Neuronal stem cell (in vitro differentiated cells): Measurements from ENCODE around the gene STT3A.

ENCODE experiments used
- DNase-seq: peaks from one replicate; pipeline ENCODE4 v3.0.0-alpha.2; 2013; ENCODE audit warnings: low spot score
- H2AFZ ChIP-seq: one replicate; pipeline ENCODE4 v1.6.1; 2013; ENCODE audit warnings: mild to moderate bottlenecking, low read length, inconsistent platforms
- H2AK5ac ChIP-seq: 2 replicates; pipeline ENCODE4 v1.6.1; 2013; ENCODE audit warnings: low read depth, mild to moderate bottlenecking, inconsistent platforms, low read length, moderate library complexity, mixed read lengths
- H2BK120ac ChIP-seq: 2 replicates; pipeline ENCODE4 v1.6.1; 2013; ENCODE audit warnings: low read depth, mild to moderate bottlenecking, inconsistent platforms, low read length, moderate library complexity, mixed read lengths
- H2BK12ac ChIP-seq: one replicate; pipeline ENCODE4 v1.6.1; 2013; ENCODE audit warnings: low read length, inconsistent platforms
- H2BK15ac ChIP-seq: 2 replicates; pipeline ENCODE4 v1.6.1; 2013; ENCODE audit warnings: mild to moderate bottlenecking, low read length, inconsistent platforms, mixed read lengths
- H2BK5ac ChIP-seq: one replicate; pipeline ENCODE4 v1.6.1; 2013; ENCODE audit warnings: inconsistent platforms, mild to moderate bottlenecking, low read length, moderate library complexity
- H3K14ac ChIP-seq: one replicate; pipeline ENCODE4 v1.6.1; 2013; ENCODE audit warnings: low read length, inconsistent platforms
- H3K18ac ChIP-seq: 2 replicates; pipeline ENCODE4 v1.6.1; 2013; ENCODE audit warnings: low read length, inconsistent platforms
- H3K23ac ChIP-seq: 2 replicates; pipeline ENCODE4 v1.6.1; 2013; ENCODE audit warnings: low read depth, mild to moderate bottlenecking, mixed read lengths, low read length, inconsistent platforms; ENCODE audit not compliant: poor library complexity
- H3K27ac ChIP-seq: replicated peaks from 3 replicates; pipeline ENCODE4 v1.5.1; 2013; ENCODE audit warnings: low read length, inconsistent platforms
- H3K27me3 ChIP-seq, 3 experiments: 2 replicates each; pipeline ENCODE4 v1.6.1; 2013; ENCODE audit warnings: low read length in 3 of 3, mild to moderate bottlenecking in 2 of 3, inconsistent platforms in 1 of 3, low read depth in 1 of 3, mixed read lengths in 1 of 3, moderate library complexity in 1 of 3; ENCODE audit not compliant: control insufficient read depth in 3 of 3, insufficient read depth in 3 of 3
- H3K36me3 ChIP-seq, 2 donors: replicated peaks in 1 of 2; 2 replicates each; pipeline ENCODE4 v1.6.1; 2013; ENCODE audit warnings: low read length in 2 of 2; ENCODE audit not compliant: control insufficient read depth in 2 of 2, insufficient read depth in 2 of 2
- H3K4ac ChIP-seq: 2 replicates; pipeline ENCODE4 v1.6.1; 2013; ENCODE audit warnings: inconsistent platforms, mild to moderate bottlenecking, low read length, moderate library complexity
- H3K4me1 ChIP-seq, 2 donors: 1 replicate in 1 of 2; 2 replicates in 1 of 2; pipeline ENCODE4 v1.6.1; 2013; ENCODE audit warnings: low read length in 2 of 2, low read depth in 1 of 2; ENCODE audit not compliant: control insufficient read depth in 2 of 2, insufficient read depth in 1 of 2
- H3K4me2 ChIP-seq: one replicate; pipeline ENCODE4 v1.6.1; 2013; ENCODE audit warnings: mild to moderate bottlenecking, low read length, inconsistent platforms; ENCODE audit not compliant: insufficient read depth, poor library complexity, severe bottlenecking
- H3K4me3 ChIP-seq, 2 donors: 2 replicates each; pipeline ENCODE4 v1.5.1; 2013; ENCODE audit warnings: low read length in 2 of 2, mild to moderate bottlenecking in 2 of 2, inconsistent platforms in 1 of 2, moderate library complexity in 1 of 2
- H3K79me1 ChIP-seq: one replicate; pipeline ENCODE4 v1.6.1; 2013; ENCODE audit warnings: low read depth, mild to moderate bottlenecking, inconsistent platforms, low read length, moderate library complexity
- H3K9ac ChIP-seq: one replicate; pipeline ENCODE4 v1.6.1; 2013; ENCODE audit warnings: mild to moderate bottlenecking, low read depth, low read length, inconsistent platforms; ENCODE audit not compliant: poor library complexity
- H3K9me3 ChIP-seq, 2 donors: replicated peaks in 1 of 2; 2 replicates each; pipeline versions ENCODE3 to v1.6.1; 2013; ENCODE audit warnings: low read length in 2 of 2, mild to moderate bottlenecking in 2 of 2, inconsistent platforms in 1 of 2, low read depth in 1 of 2, mixed read lengths in 1 of 2, moderate library complexity in 1 of 2; ENCODE audit not compliant: control insufficient read depth in 2 of 2, insufficient read depth in 1 of 2
- H4K8ac ChIP-seq: one replicate; pipeline ENCODE4 v1.6.1; 2013; ENCODE audit warnings: low read depth, mild to moderate bottlenecking, inconsistent platforms, low read length, moderate library complexity
- H4K91ac ChIP-seq: one replicate; pipeline ENCODE4 v1.6.1; 2013; ENCODE audit warnings: low read length, low read depth, mild to moderate bottlenecking, inconsistent platforms; ENCODE audit not compliant: poor library complexity
- WGBS, 2 donors: extraction: QIAGEN DNeasy Blood & Tissue Kit; methylation state at CpG; one replicate each; pipeline ENCODE4 v1.1.7; 2013; ENCODE audit warnings: missing lambda C conversion rate in 2 of 2, mixed read lengths in 1 of 2; ENCODE audit not compliant: insufficient read length in 2 of 2, insufficient replicate concordance in 1 of 2; ENCODE audit errors: extremely low coverage in 2 of 2; 5-methylcytosine and 5-hydroxymethylcytosine counted together

The STT3A gene

GRCh38 chr11:125605417-125605816 is 12.8 kb downstream of the STT3A start:
- Histone ChIP-seq H2BK15ac (no peak overlapping the region), H3K27me3 (no peaks in the 10 kb centered on the region), H2BK5ac (no peak overlapping the region), H3K4me2 (no peak overlapping the region), H3K9me3 (no peaks in the 10 kb centered on the region), H3K4me3 (no peak overlapping the region), H2AK5ac (no peak overlapping the region), H3K4me1 (no peaks in the 10 kb centered on the region), H2BK120ac (no peak overlapping the region), H3K27ac (no peak overlapping the region), H2AFZ (no peak overlapping the region), H3K14ac (no peak overlapping the region), H3K18ac (no peak overlapping the region), H3K4ac (no peak overlapping the region), H4K8ac (no peak overlapping the region), H4K91ac (no peak overlapping the region), H3K36me3 (peaks cover 44 to 98% of the 10 kb centered on the region in 2 donors), H3K9ac (no peak overlapping the region), H2BK12ac (no peak overlapping the region), H3K79me1 (no peaks in the 10 kb centered on the region), H3K23ac (no peak overlapping the region)
- no peak for DNase-seq

GRCh38 chr11:125609545-125609944 is 16.9 kb downstream of the STT3A start:
- Histone ChIP-seq H2BK120ac (no peak overlapping the region), H3K4me1 (no peaks in the 10 kb centered on the region), H3K36me3 (peaks cover 47 to 98% of the 10 kb centered on the region in 2 donors), H2BK5ac (no peak overlapping the region), H3K14ac (no peak overlapping the region), H3K9me3 (no peaks in the 10 kb centered on the region), H3K18ac (no peak overlapping the region), H3K27ac (no peak overlapping the region), H3K4me3 (no peak overlapping the region), H2BK15ac (no peak overlapping the region), H2AFZ (no peak overlapping the region), H3K4ac (no peak overlapping the region), H3K23ac (no peak overlapping the region), H4K91ac (no peak overlapping the region), H2BK12ac (no peak overlapping the region), H3K27me3 (no peaks in the 10 kb centered on the region), H3K79me1 (no peaks in the 10 kb centered on the region), H4K8ac (no peak overlapping the region), H3K4me2 (no peak overlapping the region), H2AK5ac (no peak overlapping the region), H3K9ac (no peak overlapping the region)
- WGBS, 2 donors = no CpG with 5 or more reads among the region's 7 CpGs
- no peak for DNase-seq

GRCh38 chr11:125618383-125618782 is 25.7 kb downstream of the STT3A start:
- no peak for DNase-seq
- Histone ChIP-seq H3K9me3 (no peaks in the 10 kb centered on the region), H3K9ac (no peak overlapping the region), H2BK15ac (no peak overlapping the region), H3K79me1 (no peaks in the 10 kb centered on the region), H4K8ac (no peak overlapping the region), H2AFZ (no peak overlapping the region), H3K27me3 (no peaks in the 10 kb centered on the region), H3K36me3 (peaks cover 28 to 92% of the 10 kb centered on the region in 2 donors), H3K23ac (no peak overlapping the region), H2BK12ac (no peak overlapping the region), H3K14ac (no peak overlapping the region), H2BK120ac (no peak overlapping the region), H3K18ac (no peak overlapping the region), H3K4ac (no peak overlapping the region), H3K4me3 (no peak overlapping the region), H4K91ac (no peak overlapping the region), H3K4me2 (no peak overlapping the region), H2AK5ac (no peak overlapping the region), H3K4me1 (no peaks in the 10 kb centered on the region), H2BK5ac (no peak overlapping the region), H3K27ac (no peak overlapping the region)
- no CpG with 5 or more reads among the region's 4 CpGs for WGBS, 2 donors

- Histone ChIP-seq H3K9ac (no peak overlapping the region), H2AK5ac (no peak overlapping the region), H2BK15ac (no peak overlapping the region), H3K27ac (no peak overlapping the region), H3K4ac (no peak overlapping the region), H3K4me3 (no peak overlapping the region), H3K36me3 (peaks cover 18 to 67% of the 10 kb centered on the region in 2 donors), H2BK12ac (no peak overlapping the region), H4K91ac (no peak overlapping the region), H4K8ac (no peak overlapping the region), H3K79me1 (no peaks in the 10 kb centered on the region), H3K4me2 (no peak overlapping the region), H3K23ac (no peak overlapping the region), H3K18ac (no peak overlapping the region), H3K4me1 (peaks cover 0 to 2% of the 10 kb centered on the region in 2 donors), H3K27me3 (no peaks in the 10 kb centered on the region), H3K9me3 (no peaks in the 10 kb centered on the region), H3K14ac (no peak overlapping the region), H2BK120ac (no peak overlapping the region), H2BK5ac (no peak overlapping the region), H2AFZ (no peak overlapping the region)
- DNase-seq = no peak
- no CpG with 5 or more reads among the region's 2 CpGs for WGBS, 2 donors
Measured at GRCh38 chr11:125621995-125622394, 29.3 kb downstream of the STT3A start.
